Hematopoietic multipotent progenitor cell treated with erythropoietin and hydrocortisone succinate and interleukin-3 and kit ligand, for 6 days (in vitro differentiated cells): ENCODE measurements around the gene LAX1.
A peak's percentile ranks its signal among the peaks of the same experiment; 100 is the strongest.
"Not testable (repeated sequence)": the region's sequence is repeated elsewhere in the genome, so short reads cannot be mapped to it uniquely, and the experiment has no call there.

Experiments used
- DNase-seq: peaks from one replicate; pipeline ENCODE4 v3.0.0-alpha.2; 2015

LAX1 gene

GRCh38 chr1:203765029-203765837 lies at the start of gene LAX1:
Gene LAX1 (plus strand): TSS chr1:203765183. CDS start chr1:203765566, 383 bp downstream.
- peak; percentile 54 for DNase-seq

- DNase-seq, result no peak
These were observed 47.9 kb upstream of the LAX1 start for GRCh38 chr1:203717120-203717519.

DNA sequence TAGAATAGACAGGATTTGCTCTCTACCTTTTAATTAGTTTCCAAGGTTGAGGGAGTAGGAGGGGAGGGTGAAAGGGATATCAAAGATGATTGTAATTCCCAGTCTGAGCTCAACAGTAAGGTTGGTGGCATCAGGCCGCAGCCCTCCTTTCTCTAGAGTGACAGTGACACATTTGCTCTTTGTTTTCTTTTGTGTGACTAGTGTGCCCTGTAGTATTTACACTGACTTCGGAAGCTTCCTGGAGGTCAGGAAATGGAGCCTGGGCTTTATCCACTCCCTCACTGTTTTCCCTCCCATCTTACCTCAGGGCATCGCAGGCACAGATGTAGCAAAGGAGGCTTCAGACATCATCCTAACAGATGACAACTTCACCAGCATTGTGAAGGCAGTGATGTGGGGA lies 44.7 kb upstream of the LAX1 start:
- DNase-seq, result no peak

DNA sequence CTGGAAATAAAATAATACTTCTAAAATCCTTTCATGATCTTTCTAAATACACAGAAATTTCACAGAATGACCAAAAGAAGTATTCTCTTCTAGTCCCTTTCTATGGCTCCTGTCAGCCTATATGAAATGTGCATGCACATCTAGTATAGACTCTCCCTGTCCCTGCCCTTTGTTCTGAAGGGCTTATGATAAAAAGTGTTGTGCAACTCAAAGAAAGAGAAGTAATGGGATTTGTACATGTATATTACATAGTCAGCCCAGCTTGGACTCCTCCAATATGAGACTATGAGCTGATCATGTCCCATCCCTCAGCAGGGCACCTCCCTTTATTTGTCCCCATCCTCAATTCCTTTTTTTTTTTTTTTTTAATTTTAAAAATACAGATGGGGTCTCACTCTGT lies 42.1 kb upstream of the LAX1 start:
- DNase-seq, result peak; percentile 32

DNA sequence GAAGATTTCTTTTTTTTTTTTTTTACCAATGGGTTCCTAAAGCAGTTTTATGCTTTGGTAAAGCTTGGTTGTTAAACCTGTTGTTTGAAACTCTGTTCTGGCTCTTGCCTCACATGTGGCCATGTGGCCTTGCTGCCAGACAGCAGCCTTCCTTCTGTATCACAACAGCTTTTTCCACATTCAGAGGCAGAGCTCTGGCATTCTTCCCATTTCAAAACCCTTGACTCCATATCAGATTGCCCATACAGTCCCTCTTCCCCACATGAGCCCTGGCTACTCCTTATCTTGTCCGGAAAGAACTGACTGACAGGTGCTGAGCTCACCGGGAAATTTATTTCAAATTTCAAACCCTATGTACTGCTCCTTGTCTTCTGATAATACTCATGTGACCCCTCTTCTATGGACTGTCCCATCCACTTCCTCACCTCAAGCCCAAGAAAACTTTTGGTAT lies 38.5 kb upstream of the LAX1 start:
- DNase-seq, result peak; percentile 94

DNA sequence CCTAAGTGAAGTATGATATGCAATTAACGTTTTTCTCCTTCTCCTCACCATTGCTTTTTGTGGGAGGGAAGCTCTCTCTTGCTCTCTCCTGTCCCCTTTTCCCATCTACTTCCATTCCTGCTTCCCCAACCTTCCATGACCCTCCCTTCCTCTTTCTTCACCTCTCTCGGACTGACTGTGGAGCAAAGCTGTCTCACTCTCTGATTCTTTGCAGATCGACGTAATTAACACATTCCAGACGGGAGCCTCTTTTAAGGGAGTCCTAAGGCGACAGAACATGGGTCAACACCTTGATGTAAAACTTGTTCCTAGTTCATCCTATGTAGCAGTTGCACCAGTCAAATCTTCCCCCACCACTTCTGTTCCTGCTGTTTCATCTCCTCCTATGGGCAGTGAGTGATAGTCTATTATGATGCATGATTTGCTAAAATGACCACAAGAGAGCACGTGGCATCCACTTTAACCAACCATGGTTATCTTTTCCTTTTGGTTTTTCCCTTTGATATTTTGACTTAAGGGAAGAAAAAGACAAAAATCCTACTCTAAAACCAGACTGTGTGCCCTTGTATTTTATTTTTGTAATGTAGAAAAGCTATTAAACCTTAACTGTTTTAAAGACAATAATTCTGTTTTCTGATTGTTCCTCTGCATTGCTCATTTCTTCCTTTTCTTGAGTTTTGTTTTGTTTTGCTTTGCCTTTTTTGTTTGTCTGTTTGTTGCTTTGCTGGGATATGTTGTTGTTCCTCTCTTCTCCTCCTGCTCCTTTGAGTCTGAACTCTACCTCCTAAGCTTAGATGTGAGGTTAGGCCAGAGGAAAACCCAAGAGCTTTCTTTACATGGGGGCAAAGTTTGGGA lies 31.7 kb upstream of the LAX1 start:
- peak; percentile 42 for DNase-seq

- no peak for DNase-seq
These were observed 22.5 kb upstream of the LAX1 start for GRCh38 chr1:203742436-203742835.

DNA sequence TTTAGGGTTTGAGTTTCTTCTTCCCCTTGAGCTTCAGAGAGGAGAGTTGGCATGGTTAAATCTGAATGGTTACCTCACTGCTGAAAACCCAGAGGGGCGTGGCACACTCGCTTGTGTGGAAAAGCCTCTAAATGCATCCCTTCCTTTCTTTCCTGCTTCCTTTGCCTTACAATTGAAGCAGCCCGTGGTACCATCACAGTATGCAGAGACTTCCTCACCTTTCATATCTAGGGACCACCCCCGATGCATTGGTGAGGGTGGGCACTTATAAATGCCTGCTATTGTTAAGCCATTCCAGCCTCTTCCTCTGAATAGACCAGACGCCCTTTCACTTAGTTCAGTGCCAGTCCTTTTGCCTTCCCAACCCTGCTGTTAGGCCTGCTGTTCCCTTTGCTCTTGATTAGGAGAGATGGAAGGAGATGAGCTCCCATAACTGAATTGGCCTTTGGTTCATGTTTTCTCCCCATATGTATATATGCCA lies 21.9 kb upstream of the LAX1 start:
- DNase-seq, result no peak

DNA sequence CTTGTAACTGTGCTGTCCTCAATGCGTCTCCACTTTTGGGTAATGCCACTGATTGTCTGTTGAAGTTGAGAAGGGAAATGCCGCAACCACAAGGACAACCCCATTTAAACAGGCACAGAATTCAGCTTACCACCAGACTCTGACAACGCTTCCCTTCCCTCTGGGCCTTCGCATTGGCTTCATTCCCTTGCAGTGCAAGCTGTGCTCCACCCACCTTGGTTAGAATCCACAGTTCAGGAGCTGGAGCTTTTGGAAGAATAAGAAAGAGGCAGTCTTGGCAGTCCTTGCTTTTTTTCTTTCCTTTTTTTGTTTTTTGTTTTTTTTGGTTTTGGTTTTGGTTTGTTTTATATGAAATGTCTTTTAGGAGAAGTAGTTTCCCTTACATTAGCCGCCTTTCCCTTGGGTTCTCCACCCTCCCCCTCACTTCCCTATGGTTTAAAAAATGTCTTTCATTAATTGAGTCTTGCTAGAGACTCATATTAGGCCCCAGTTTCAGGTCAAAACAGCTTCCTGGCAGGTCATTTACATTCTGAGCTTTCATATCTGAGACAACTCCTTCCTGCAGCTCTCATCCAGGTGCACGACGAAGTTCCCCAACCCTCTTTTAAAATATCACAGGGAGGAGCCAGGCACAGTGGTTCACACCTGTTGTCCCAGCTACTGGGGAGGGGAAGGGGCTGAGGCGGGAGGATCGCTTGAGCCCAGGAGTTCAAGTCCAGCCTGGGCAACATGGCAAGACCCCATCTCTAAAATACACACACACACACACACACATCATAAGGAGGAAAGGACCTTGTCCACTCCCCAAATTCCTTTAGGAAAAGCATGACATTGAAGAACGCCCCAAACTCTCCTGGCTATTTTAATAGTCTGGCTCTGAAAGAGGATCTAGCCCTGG lies 20.7 kb upstream of the LAX1 start:
- DNase-seq, result peak; percentile 21

DNA sequence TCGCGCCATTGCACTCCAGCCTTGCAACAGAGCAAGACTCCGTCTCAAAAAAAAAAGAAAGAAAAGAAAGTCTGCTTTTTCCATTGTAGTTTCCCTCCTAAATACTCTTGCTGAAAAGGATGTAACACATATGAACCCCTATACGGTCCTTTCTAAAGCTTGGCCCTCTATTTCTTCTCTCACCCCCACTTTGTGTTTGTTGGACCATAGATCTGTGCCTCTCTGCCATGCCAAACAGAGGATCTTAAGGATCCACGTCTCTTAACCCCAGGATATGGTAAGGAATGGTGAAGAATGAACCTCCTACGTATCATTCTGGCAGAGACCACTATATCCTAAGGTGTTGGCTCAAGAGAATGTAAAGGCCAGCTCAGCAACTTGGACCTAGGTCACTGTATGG lies 18.7 kb upstream of the LAX1 start:
- DNase-seq, result no peak

GRCh38 chr1:203751051-203751450 lies 13.9 kb upstream of the LAX1 start:
- DNase-seq, result no peak

- DNase-seq, result not testable (repeated sequence)
These were observed 13.2 kb upstream of the LAX1 start for GRCh38 chr1:203751618-203752361.

DNA sequence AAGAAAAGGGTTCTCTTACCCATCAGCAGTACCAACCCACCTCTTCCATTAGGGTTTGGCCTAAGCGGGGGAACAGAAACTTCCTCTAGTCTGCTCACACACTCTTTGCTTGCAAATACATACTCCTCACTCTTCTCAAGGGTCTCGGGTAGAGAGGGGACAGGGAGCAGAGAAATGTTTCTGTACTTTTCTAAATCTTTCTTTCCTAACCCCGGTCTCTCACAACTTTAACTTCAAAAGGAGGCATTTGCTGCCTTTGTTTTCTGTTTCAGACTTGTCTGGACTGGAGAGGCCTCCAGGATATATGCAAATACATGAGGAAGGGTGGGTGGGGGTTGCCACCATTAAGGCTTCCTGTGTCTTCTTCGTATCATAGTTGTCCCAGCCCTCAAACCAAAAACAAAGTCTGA lies 10.5 kb upstream of the LAX1 start:
- DNase-seq, result no peak

GRCh38 chr1:203756036-203756435 lies 8.9 kb upstream of the LAX1 start:
- DNase-seq, result no peak

GRCh38 chr1:203758749-203759148 lies 6.2 kb upstream of the LAX1 start:
- not testable (repeated sequence) for DNase-seq

- no peak for DNase-seq
These were observed 4.5 kb upstream of the LAX1 start for GRCh38 chr1:203760506-203760905.

DNA sequence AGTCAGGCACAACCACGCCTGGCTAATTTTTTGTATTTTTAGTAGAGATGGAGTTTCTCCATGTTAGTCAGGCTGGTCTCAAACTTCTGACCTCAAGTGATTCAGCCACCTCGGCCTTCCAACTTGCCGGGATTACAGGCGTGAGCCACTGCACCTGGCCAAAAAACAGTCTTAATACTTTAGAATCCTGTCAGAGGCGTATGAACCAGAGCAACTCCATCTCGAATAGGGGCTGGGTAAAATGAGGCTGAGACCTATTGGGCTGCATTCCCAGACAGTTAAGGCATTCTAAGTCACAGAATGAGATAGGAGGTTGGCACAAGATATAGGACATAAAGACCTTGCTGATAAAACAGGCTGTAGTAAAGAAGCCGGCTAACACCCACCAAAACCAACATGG lies 3.0 kb upstream of the LAX1 start:
- DNase-seq, result not testable (repeated sequence)

GRCh38 chr1:203763505-203763904 lies 1.5 kb upstream of the LAX1 start:
- peak; percentile 27 for DNase-seq

DNA sequence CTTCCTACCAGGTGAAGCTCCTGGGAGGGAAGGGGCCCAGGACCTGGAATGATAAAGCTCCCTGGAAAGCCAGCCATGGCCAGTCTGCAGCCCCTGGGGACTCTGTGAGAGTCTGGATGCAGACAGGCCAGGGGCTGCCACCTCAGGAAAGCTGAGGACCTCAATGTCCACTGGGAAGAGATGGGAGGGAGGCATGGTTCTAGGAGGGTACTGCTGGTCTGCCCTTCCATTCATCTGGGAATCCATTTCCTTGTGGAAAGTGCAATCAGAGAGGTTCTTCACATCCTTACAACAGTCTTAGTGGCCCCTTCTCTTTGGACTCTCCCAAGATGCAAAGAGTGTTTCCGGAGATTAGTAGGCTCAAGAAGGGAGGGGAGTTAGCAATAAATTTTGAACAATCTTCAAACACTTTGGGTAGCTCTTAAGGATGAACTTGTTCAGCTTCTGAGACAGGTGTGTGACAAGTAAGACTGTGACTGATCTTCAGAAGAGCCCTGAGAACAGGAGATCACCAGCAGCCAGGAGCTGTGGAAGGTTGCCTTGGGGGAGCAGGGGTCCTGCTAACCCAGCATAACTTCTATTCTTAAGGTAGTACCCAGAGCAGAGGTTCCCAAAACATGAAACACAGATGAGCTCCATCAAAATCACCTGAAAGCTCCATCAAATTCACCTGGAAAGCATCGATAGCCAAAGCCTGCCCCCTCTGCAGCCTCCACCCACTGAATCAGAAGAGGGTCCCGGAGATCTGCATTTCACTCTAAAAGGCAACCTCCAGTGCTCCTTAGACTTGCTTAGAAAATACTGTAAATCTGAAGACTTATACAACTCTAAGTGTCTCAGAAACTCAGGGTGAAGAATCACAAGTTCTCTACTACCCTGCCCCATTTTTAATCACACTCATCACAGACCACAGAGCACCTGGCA lies 616 bp upstream of the LAX1 start:
- no peak for DNase-seq

- no peak for DNase-seq
These were observed 3.3 kb downstream of the LAX1 start for GRCh38 chr1:203768256-203768655.
